GM19025 (cell line): Measurements from ENCODE around the gene PSG5.
"Not testable (repeated sequence)": the region's sequence is repeated elsewhere in the genome, so short reads cannot be mapped to it uniquely, and the experiment has no call there.

ENCODE experiments used
- ATAC-seq: cut with Tn5 transposase; IDR thresholded peaks from one replicate; pipeline ENCODE4 v1.9.1; 2021; ENCODE audit warnings: mild to moderate bottlenecking, low read depth, moderate library complexity; ENCODE audit not compliant: unreplicated experiment

PSG5 gene

DNA sequence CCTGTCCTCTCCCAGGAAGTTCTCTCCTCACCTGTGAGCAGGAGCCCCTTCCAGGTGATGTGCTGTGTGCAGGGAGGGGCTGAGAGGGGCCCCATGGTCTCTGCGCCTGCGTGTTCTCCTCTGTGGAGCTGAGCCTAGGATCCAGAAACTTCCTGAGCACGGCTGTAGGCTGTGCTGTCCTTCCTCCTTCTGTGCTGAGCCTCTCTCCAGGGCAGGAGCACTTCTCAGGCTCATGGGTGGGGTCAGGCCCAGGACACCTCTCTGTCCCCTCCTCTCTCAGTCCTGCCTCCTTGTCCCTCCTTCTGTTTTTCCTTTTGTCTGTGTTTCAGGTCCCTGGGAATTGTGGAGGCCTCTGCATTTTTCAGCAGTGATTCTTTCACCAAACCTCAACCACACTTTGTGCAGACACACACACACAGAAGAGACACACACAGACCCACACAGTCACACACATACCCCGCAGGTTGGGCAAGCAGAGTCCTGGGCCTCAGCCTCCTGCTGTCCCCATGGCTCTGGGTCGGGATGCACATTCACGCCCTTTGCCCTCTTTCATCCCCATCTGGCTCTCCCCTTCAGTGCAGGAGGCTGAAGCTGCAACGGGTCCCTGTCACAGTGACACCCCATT lies at the start of gene PSG5:
Gene PSG5 (minus strand): TSS at position 226 of the 625 bp plus-strand sequence. CDS start 131 bp downstream, at position 95.
- not testable (repeated sequence) for ATAC-seq

DNA sequence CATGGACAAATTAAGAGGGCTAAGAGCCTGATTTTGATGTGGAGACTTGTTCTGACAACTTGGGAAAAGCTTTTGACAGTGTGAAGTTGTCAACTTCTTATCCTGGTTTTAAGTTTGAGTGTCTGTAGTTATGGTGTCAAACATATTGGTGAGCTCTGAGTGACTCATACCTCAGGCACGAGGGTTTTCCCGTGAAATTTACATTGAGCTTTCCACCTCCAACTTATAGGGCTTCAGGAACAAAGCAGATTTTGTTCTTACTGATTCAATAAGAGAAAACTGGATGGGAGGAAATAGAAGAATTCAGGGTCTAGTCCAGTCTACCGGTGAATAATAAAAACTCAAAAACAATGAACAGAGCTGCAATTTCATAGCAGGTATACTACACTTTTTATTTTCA lies 49.4 kb upstream of the PSG5 start:
- not testable (repeated sequence) for ATAC-seq

DNA sequence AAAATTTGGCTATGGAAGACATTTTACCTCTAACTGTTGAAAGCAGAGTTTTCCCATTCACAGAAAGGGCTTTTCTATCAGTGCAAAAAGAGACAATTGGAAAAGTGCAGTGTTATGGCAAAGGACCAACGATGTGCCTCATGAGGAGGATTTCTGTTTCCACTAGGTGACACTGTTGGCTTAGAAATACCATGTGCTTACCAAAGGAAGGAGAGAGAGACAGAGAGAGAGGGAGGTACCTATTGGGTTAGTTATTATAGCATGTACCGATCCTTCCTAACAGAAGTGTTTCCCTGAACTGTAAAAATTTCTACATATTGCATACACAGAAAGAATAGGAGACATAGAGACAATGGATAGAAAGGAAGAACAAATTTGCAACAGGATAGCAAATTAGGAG lies 43.0 kb upstream of the PSG5 start:
- ATAC-seq, result no peak

DNA sequence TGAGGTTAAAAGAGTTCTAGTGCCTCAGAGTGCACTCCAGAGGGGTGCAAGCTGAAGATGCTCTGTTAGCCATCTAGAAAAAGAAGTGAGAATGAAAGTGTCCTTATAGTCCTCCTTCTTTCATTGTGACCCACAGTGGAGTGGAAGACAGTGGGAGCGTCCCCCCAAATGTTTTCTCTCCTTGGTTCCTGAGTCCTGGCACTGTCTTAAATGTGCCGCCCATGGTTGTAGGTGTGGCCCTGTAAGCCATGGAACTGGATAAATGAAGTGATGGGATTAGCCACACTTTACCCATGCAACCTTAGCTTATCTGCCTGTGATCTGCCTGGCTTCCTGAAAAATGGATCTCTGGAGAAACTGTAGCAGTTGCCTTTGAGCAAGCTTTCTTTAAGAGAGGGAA lies 42.4 kb upstream of the PSG5 start:
- ATAC-seq, result not testable (repeated sequence)

DNA sequence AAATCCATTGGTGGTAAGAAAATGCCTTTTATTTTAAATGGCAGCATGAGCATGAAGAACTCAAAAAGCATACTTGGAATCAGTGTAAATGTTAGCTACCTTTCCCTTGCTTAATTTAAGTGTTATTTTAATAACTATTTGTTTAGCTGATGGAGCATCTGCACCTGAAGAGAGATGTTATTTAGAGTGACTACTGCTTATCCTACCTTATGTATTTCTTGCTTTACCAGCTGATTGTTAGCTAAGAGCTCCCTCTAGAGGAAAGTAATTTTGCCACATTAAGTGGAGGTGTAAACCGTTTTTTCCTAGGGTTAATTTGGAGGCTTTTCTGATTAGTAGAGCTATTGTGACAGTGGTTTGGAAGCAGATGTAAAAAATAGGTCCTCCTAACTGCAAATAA lies 40.6 kb upstream of the PSG5 start:
- not testable (repeated sequence) for ATAC-seq

DNA sequence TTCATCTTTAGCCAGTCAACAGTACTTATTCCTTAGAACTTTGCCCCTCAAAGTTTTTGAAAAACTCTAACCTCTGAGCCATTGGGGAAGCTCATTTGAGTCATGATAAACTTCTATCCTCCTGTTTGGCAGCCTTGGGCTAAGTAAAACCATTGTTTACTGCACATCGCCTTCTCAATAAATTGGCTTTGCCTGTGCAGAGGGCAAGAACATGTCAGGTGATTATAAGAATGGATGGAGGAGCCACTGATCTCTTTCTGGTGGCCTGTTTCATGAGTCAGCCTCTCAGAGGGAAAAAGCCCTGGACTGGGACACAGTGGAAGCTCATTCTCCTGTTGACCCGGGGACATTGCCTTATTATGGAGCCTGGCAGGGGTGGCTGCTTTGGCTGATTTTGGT lies 38.5 kb upstream of the PSG5 start:
- ATAC-seq, result no peak

DNA sequence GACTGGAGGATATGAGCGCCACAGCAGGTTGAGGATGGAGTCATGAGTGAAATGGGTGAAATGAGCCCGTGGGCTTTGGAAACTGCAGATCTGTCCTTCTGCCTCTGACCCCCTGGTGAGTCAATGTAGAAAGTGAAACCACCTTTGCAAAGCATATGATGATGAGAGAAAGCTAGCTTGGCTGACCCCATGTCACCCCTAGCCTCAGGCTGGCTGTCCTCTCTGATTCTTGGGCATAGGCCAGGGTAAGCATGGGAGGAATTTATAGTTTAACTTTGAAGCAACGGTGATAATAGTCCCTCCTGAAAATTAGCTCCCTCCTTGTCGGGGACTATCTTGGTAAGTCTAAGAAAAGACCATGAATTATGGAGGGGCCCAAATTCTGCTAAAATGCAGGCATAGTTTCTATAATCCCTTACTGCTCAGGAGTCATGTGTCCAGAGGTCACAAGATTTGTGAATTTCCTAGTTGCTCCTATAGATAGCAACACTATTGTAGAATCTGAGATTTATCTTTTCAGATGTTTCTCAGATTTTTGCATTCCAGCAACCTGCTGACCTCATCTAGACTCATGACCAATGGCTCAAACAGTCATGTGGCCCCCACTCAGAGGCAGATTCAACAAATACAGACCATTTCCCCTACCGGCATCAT lies 38.0 kb upstream of the PSG5 start:
- ATAC-seq, result not testable (repeated sequence)

DNA sequence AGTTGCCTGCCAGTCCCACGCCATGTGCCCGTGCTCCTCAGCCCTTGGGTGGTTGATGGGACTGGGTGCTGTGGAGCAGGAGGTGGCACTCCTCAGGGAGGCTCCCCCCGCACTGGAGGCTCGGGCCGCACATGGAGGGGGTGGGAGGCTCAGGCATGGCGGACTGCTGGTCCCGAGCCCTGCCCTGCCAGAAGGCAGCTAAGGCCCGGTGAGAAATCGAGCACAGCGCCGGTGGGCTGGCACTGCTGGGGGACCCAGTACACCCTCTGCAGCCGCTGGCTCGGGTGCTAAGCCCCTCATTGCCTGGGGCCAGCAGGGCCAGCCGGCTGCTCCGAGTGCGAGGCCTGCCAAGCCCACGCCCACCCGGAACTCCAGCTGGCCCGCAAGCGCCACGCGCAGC lies 35.6 kb upstream of the PSG5 start:
- not testable (repeated sequence) for ATAC-seq

DNA sequence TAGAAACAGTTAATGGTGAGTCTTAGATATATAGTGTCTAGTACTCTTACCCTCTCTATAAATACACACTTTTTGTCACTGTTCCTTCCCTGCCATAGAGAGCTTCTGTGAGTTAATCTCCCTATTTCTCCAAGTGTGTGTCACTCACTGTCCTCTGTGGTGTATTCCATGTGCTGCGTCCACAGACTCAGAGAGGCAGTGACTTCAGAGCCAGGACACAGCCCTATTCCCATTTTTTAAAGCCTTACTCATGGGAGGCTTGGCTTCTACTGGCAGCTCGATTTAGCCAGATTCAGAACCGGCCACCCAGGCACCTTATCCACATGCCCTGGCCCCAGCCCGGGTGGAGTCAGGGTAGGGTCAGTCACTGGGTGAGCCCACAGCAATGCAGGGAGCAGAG lies 32.8 kb upstream of the PSG5 start:
- not testable (repeated sequence) for ATAC-seq

DNA sequence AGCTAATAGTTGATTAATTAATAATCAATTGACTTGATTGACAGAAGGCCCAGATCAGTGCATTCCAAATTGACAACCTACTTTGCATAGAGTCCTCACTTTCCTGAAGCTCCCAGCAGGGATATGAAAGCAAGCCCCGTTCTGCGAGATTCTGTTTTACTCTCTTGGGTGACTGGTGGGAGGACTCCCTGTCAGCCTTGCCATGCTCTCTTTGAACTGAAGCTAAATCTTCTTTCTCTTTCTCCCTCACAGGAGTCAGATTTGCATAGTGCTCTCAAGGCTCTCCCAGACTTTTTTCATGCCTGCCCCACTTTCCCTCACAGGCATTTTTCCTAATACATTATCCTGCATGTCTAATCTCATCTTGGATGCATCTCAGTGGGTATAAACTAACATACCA lies 29.5 kb upstream of the PSG5 start:
- ATAC-seq, result not testable (repeated sequence)

DNA sequence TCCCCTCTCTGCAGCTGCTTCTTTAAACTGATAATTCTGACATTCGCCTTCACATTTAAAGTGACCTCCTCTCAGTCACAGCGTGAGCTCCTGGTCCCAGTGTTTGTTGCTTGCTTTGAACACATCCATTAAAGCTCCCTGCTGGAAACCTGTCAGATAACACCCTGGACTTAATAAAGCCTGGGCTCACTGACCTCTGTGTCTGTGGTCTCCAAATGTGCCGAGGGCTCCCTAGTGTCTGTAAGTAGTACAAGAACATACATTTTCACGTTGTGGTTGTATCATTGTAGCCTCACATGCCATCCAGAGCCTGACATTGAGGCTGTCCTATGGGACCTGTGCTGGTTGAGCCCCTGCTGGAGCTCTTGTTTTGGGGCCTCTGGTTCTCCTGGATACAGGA lies 21.7 kb upstream of the PSG5 start:
- no peak for ATAC-seq

DNA sequence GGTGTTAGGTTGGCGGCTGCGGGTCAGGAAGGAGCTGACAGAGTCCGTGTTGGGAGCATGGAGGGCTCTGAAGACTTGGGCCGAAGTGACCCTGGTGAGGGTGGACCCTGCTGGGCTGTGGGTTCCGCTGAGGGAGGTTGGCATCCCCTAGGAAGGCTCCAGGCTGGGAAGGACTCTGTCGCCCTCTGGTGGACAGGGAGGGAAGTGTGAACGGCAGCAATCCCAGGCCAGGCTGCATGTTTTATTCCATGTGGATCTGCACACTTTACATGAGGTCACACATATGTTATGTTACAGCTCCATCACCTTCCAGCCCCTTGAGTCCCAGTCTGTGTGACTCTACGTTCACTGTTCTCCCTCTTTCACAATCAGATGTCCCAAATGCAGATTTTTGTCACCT lies 20.8 kb upstream of the PSG5 start:
- ATAC-seq, result not testable (repeated sequence)

DNA sequence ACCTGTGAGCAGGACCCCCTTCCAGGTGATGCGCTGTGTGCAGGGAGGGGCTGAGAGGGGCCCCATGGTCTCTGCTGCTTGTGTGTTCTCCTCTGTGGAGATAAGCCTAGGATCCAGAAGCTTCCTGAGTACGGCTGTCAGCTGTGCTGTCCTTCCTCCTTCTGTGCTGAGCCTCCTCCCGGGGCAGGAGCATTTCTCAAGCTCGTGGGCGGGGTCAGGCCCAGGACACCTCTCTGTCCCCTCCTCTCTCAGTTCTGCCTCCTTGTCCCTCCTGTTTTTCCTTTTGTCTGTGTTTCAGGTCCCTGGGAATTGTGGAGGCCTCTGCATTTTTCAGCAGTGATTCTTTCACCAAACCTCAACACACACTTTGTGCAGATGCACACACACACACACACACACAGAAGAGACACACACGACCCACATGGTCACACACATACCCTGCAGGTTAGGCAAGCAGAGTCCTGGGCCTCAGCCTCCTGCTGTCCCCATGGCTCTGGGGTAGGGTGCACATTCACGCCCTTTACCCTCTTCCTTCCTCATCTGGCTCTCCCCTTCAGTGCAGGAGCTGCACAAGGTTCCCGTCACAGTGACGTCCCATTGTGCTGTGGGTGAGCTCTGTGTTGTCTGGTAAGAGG lies 19.3 kb upstream of the PSG5 start, which contains the start of gene PSG4:
Gene PSG4 (minus strand): TSS at position 168 of the 635 bp plus-strand sequence. CDS start 102 bp downstream, at position 66.
- ATAC-seq, result not testable (repeated sequence)

DNA sequence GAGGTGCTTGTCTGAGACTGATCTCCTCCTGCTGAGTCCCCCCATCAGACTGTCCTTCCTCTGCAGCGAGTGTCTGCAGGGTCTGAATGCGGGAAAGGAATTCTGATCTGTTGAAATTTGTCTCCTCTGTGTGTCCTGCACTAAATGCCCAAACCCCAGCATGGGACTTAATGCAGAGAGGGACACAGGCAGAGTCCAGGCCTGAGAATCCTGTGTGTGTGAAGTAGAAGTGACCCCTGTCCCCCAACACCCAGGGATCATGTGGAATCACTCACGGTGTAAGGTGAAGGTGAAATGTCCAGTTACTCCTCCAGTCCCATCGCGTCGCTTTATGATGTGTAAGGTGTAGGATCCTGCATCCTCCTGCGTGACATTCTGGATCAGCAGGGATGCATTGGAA lies 17.3 kb upstream of the PSG5 start:
- ATAC-seq, result not testable (repeated sequence)

DNA sequence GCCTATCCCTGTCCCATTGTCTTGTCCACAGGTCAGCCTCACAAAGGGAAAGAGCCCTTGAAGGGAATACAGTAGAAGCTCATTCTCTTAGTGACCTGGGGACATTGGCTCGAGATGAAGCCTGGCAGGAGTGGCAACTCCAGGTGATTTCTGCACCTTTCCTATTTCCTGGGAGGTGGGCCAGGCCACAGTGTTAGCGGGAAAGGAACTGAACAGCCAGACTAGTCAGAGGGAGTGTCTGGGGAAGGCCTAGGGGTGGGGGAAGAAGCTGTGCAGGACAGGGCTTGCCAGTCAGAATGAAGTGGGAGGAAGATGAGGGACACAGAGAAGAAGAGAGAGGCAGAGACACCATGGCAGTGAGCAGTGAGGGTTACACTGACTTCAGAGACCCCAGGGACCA lies 15.6 kb upstream of the PSG5 start:
- not testable (repeated sequence) for ATAC-seq

DNA sequence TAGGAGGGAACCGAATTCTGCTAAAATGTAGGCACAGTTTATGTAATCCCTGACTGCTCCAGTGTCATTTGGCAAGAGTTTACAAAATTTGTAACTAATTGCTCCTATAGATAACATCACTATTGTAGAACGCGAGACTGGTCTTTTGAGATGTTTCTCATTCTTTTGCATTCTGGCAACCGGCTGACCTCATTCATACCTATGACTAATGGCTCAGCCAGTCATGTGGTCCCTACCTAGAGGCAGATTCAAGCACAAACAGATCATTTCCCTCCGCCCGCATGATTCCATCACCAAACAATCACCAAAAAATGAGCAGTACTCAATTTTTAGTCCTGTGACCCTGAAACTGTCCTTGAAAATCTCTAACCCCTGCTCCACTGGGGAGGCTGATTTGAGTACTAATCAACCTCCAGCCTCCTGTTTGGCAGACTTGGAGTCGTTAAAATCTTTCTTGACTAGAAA lies 15.0 kb upstream of the PSG5 start:
- not testable (repeated sequence) for ATAC-seq

DNA sequence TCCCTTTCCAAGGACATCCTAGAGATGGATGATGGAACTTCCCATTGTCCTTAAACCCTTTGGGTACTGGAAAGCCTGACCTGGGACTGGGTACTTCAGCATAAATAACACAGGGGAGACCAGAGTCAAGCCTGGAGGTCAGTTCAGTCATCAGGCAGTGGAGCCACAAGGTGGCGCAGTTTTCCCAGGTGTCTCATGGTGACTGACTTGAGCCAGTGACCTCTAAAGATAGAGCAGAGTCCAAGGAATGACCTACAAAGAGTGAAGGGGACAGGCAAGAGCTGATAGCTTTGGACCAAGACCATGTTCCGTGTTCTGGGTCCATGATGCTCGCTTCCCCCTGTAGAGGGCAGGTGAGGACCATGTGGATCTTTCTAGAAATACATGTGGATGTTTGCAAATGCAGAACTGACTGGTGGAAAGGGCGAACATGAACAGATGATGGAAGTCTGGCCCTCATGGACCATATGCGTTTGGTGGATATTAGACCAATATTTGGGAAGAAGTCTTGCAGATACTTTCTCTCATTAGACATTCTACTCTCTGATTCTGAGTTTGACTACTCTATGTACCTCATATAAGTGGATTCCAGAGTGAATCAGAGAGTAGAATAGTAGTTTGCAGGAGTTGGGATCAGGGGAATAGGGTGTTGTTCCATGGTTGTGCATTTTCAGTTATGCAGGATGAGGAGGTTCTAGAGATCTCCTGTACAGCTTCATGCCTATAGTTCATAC lies 12.5 kb upstream of the PSG5 start:
- ATAC-seq, result not testable (repeated sequence)

DNA sequence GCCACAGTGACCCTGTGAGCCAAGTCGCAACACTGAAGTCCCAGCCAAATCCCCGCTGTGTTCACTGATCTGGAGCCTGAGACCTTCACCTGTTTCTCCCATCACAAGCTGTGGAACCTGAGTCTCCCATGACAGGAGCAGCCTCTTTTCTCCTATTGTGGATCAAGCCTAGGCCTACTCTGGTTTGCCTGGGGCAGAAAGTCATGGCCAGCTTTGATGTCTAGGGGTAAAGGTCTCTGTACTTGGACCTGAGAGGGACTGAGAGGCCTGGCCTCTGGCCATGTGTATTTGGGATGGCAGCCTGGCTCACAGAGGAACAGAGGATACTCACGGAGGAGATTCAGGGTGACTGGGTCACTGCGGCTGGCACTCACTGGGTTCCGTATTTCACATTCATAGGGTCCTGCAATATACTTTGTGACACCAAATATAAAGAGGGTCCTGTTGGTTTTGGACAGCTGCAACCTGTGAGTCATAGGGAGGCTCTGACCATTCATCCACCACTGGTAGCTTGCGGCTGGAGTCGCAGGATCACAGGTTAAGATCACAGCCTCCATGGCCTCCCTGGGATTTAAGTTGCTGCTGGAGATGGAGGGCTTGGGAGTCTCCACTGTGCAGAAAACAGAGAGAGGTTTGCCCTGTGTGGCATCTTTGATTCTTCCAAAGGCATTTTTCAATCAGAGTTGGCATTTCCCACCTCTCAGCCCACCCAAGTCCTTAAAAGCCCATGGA lies 11.5 kb upstream of the PSG5 start:
- ATAC-seq, result not testable (repeated sequence)

DNA sequence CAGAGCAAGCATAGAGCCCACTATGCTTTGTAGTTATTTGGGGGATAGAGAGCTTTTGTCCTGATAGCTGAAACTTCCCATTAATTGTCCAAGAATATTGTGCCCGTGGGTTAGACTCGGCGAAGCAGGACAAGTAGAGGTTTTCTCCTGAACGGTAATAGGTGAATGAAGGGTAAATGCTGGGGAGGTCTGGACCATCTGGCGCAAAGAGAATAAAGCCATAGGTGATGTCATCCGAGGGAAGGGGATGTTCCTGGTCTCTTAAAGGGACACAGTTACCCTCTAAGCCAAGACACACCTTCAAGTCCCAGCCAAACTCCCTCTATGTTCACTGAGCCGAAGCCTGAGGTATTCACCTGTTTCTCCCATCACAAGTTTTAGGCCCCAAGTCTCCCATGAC lies 8.1 kb upstream of the PSG5 start:
- ATAC-seq, result not testable (repeated sequence)
